Neural cell (in vitro differentiated cells): ENCODE data around the gene SKI.

ENCODE experiments used
- EP300 ChIP-seq: fragments of 450-650 bp; conservative IDR thresholded peaks from 2 replicates; pipeline ENCODE4 v1.6.1; 2014; ENCODE audit warnings: antibody characterized with exemption, mild to moderate bottlenecking, moderate library complexity; ENCODE audit not compliant: poor library complexity, severe bottlenecking
- POLR2AphosphoS5 ChIP-seq: IDR thresholded peaks from 2 replicates; pipeline ENCODE4 v1.6.1; 2012
- RAD21 ChIP-seq: fragments of 450-650 bp; conservative IDR thresholded peaks from 2 replicates; pipeline ENCODE4 v1.6.1; 2014; ENCODE audit warnings: antibody characterized with exemption, mild to moderate bottlenecking, moderate library complexity
- TAF1 ChIP-seq: IDR thresholded peaks from 2 replicates; pipeline ENCODE4 v1.6.1; 2012; ENCODE audit warnings: low read depth
- TF ChIP-seq, protein P1 (sequence below): IDR thresholded peaks from 2 replicates; pipeline ENCODE4 v1.6.1; 2012; ENCODE audit warnings: borderline replicate concordance
- TF ChIP-seq, protein P2 (sequence below): fragments of 450-650 bp; IDR thresholded peaks from 2 replicates; pipeline ENCODE4 v1.5.1; 2014; ENCODE audit warnings: antibody characterized with exemption, mild to moderate bottlenecking, moderate library complexity; ENCODE audit not compliant: poor library complexity, severe bottlenecking

DNA sequence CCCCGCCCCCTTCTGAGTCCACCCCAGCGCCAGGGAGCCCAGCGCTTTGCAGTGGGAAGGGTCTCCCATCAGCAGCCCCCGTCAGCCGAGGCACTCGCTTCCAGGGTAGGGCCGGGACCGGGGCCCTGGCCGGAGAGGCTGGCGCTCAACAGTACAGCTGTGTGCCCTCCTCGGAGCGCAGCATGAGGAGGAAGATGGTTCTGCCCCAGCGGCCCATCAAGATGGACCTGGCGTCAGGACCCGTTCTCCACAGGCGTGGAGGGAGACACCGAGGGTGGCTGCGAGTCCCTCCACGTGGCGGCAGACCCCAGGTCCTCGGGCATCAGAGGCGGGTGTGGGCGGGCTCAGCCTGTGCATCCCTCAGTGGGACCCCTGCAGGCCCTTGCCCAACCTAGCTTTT, 109.0 kb downstream of the SKI start:
- TF ChIP-seq, protein P1, sequence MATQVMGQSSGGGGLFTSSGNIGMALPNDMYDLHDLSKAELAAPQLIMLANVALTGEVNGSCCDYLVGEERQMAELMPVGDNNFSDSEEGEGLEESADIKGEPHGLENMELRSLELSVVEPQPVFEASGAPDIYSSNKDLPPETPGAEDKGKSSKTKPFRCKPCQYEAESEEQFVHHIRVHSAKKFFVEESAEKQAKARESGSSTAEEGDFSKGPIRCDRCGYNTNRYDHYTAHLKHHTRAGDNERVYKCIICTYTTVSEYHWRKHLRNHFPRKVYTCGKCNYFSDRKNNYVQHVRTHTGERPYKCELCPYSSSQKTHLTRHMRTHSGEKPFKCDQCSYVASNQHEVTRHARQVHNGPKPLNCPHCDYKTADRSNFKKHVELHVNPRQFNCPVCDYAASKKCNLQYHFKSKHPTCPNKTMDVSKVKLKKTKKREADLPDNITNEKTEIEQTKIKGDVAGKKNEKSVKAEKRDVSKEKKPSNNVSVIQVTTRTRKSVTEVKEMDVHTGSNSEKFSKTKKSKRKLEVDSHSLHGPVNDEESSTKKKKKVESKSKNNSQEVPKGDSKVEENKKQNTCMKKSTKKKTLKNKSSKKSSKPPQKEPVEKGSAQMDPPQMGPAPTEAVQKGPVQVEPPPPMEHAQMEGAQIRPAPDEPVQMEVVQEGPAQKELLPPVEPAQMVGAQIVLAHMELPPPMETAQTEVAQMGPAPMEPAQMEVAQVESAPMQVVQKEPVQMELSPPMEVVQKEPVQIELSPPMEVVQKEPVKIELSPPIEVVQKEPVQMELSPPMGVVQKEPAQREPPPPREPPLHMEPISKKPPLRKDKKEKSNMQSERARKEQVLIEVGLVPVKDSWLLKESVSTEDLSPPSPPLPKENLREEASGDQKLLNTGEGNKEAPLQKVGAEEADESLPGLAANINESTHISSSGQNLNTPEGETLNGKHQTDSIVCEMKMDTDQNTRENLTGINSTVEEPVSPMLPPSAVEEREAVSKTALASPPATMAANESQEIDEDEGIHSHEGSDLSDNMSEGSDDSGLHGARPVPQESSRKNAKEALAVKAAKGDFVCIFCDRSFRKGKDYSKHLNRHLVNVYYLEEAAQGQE: no peak
- TF ChIP-seq, protein P2, sequence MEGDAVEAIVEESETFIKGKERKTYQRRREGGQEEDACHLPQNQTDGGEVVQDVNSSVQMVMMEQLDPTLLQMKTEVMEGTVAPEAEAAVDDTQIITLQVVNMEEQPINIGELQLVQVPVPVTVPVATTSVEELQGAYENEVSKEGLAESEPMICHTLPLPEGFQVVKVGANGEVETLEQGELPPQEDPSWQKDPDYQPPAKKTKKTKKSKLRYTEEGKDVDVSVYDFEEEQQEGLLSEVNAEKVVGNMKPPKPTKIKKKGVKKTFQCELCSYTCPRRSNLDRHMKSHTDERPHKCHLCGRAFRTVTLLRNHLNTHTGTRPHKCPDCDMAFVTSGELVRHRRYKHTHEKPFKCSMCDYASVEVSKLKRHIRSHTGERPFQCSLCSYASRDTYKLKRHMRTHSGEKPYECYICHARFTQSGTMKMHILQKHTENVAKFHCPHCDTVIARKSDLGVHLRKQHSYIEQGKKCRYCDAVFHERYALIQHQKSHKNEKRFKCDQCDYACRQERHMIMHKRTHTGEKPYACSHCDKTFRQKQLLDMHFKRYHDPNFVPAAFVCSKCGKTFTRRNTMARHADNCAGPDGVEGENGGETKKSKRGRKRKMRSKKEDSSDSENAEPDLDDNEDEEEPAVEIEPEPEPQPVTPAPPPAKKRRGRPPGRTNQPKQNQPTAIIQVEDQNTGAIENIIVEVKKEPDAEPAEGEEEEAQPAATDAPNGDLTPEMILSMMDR: no peak
- TF ChIP-seq RAD21 (no peak), TAF1 (no peak), EP300 (no peak), POLR2AphosphoS5 (no peak)
